ENCODE measurements around the gene KRT71.

The KRT71 gene

GRCh38 chr12:52539083-52539820 lies 13.7 kb downstream of the KRT71 start:
- DNase-seq (ENCODE audit: low read depth in 2 of 2) = no peak

DNA sequence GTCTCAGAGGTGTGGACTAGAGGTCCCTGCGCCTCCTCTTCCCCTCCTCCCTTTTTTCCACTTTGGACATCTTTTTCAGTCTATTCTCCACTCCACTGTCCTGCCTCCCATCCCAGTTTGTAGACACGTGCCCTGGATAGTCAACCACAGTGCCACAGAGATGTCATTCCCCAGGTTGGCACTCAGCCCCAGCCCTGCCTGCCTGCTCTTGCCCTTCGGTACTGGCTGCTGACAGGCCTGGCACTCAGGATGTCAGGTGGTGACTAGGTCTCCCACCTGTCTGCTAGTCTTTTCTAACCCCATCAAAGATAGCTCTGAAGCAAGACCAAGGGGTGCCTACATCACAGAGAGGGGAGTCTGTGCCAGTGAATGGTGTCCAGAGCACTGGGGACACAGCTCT lies 15.8 kb downstream of the KRT71 start:
- no peak for DNase-seq (ENCODE audit: low read depth in 2 of 2)

DNA sequence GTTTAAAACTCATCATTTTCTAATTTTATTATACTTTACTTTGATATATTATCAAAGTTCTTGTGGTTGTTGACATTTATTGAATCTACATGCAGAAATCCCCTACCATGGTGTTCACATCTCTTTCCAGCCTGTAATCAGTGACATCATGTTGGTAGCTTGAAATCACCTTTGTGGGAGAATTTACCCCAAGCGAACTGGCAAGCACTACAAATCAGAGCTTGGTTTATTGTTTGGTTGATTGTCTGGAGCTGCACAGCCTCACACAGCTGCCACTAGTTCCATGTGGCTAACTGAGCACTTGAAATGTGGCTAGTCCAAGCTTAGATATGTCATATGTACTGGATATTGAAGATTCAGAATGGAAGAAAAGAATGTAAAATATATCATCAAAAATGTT lies 17.4 kb downstream of the KRT71 start:
- no peak for DNase-seq (ENCODE audit: low read depth in 2 of 2)

GRCh38 chr12:52534482-52534881 lies 18.5 kb downstream of the KRT71 start:
- DNase-seq (ENCODE audit: low read depth in 2 of 2) = no peak

DNA sequence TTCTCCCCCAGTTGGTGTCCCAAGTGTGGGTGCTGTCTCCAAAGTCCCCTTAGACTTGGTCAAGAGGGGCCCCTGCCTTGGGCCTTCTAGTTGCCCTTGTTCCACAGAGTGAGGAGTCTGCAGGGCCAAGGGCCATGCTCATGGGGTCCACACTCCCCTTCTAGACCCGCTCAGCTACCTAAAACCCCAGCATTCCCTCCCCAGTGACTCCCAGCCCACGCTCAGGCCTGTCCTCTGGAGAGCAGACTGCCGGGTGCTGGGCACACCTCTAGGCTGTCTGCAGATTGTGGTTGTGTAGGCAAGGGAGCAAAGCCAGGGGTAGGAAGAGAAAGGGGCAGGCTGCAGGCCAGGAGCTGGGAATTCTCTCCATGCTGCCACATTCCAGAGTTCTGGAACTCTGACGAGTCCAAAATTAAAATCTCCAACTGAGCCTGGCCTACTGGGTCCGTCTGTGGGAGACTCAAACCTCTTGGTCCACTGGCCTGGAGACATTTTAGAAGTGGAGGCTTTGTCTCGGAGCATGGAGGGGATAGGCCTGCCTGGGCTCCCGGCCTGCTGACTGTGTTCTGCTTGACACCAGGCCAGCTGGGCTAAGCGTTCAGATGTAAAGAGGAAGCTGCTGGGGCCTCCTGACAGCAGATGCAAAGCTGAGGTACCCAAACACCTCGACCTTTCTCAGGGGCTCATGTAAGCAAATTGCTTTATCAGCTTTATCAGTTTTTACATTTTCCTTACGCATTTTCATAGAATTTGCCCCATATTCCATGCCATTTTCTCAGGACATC lies 19.1 kb downstream of the KRT71 start:
- no peak for DNase-seq (ENCODE audit: low read depth in 2 of 2)

DNA sequence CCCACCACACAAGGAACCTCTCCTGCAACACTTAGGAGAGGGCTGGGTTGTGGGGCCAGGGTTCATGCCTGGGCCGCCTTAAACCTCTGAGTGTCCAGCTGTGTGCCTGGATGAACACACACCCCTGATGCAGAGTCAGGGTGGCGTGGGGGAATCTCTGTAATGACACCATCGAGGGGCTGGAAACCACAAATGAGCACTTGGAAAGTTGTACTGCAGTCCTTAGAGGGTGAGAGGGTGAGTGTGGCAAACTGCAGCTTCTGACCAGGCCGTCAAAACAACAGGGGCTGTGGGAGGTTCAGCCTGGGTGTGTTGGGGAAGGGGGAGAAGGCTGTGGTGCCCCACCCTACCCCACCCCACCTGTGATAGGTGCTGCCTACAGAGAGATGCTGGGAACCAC lies 20.3 kb downstream of the KRT71 start:
- DNase-seq (ENCODE audit: low read depth in 2 of 2) = no peak

GRCh38 chr12:52531566-52532300 lies 21.2 kb downstream of the KRT71 start:
- no peak for DNase-seq (ENCODE audit: low read depth in 2 of 2)

DNA sequence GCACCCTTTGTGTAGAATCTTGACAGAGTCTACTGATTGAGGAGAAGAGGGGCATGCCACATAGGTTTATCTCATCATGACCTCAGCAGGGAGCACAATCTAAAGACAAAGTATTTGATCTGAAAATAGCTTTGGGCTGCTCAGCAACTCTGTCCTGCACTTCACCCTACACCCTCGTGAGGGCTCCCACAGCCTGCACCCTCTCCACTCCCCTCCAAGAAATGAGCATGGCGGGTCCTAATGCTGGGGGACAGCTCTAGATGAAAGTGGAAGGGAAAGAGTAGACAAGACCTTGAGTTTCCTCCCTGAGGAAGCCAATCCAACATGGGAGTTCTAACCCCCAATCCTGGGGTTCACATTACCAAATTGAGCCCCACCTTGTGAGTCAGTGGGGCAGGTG lies 22.0 kb downstream of the KRT71 start:
- DNase-seq (ENCODE audit: low read depth in 2 of 2) = no peak

GRCh38 chr12:52530366-52530765 lies 22.6 kb downstream of the KRT71 start:
- no peak for DNase-seq (ENCODE audit: low read depth in 2 of 2)

GRCh38 chr12:52529846-52530245 lies 23.1 kb downstream of the KRT71 start:
- no peak for DNase-seq (ENCODE audit: low read depth in 2 of 2)

GRCh38 chr12:52529417-52529816 lies 23.5 kb downstream of the KRT71 start:
- DNase-seq (ENCODE audit: low read depth in 2 of 2) = no peak

DNA sequence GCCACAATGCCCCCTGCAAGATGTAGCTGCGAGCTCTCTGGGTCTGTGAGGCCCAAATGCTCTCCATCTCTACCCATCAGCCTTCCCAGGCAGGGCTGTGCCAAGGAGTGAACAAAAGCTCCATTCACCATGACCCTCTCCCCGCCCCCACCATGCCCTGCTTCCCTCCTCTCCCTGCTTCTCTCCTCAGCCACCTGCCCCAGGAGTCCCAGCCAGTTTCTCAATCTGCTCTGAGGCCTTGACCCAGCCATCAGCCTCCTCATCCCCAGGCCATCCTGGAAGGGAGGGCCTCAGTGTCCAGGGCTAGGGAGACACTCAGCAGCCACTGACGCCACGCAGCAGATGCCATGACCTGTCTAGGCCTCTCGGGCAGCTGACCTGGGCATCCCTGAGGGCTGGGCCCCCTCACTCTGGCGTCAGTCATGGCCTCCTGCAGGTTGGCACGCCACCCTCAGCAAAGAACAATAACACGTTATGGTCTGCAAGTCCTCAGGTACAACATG lies 24.3 kb downstream of the KRT71 start:
- no peak for DNase-seq (ENCODE audit: low read depth in 2 of 2)

DNA sequence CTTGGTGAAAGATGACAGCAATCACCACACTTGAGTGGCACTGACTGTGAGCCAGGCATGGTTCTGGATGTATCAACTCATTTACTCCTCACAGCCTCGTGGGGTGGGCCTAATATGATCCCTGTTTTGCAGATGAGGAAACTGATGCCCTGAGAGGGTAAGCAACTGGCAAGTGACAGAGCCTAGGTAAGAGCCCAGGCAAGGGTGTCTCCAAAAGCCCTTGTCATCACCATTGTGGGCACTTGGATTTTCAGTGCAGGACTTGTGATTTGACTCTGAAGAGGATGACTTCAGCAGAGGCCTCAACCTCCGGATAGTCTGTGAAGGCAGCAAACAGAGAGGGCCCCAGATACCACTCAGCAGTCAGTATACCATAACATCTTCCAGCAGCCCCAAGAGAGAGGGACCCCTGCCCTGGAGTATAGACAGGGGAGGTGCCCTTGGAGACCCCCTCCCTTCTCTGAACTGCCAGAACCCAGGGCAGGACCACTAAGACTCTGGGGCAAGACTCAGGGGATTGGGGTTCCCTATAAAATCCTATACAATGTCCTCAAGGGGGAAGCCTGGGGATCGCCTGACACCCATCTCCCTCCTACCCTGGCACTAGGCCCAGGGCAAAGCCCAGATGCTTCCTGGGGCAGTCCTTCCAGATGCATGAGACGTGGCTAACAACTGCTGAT lies 25.7 kb downstream of the KRT71 start:
- no peak for DNase-seq (ENCODE audit: low read depth in 2 of 2)

DNA sequence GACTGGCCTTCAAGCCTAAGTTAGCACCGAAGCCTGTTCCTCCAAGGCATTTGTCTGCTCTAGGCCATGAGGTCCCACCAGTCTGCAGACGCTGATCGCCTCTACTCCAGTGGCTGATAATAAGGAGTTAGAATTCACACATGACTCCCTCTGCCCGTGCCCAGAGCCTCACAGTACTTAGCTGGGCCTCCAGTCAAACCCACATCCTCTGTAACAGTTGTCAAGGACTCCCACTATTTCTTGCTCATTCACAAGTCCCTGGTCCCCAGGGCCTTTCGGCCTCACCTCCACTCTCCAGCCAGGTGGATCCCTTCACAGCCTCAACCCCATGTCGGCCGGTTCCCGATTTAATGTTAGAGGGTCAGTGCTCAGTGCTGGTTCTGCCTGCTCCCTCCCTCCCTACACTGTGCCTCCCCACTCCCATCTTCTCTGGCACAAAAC lies 26.4 kb downstream of the KRT71 start:
- DNase-seq (ENCODE audit: low read depth in 2 of 2) = no peak

DNA sequence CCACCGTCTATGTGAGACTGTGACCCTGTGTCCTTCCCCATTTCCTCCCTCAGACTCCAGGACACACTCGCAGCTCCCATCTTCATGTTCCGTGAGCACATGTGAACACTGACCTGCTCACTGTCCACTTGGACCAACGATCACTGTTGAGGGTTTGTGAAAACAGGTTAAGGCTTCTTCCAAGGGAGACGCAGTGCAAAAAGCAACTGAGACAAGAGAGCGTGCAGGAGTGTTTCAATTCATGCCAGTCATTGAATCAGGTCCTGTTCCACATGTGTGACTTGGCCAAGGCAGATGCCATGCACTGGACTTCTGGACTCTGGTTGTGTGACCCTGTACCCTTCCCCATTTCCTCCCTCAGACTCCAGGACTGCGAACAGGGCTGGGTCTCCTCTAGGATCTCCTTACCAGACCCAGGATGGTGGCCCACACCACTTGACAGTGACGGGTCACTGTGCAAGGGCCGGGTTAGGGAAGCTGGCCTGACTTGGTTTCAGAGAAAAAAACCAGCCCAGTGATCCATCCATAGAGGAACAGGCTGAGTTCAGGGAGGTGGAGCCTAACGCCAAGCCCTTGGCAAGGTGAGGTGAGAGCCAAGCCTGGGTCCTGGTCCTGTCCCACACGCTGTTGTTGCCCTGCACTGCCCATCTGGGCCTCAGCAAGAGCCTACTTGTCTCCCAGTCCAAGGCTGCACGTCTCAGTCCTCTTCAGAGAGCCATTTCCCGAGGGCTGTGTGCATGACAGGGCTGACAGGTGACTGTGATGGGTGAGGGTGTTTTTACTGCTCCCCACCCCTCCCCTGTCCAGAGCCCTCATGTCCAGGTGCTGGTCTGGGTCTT lies 27.1 kb downstream of the KRT71 start:
- DNase-seq (ENCODE audit: low read depth in 2 of 2) = no peak

DNA sequence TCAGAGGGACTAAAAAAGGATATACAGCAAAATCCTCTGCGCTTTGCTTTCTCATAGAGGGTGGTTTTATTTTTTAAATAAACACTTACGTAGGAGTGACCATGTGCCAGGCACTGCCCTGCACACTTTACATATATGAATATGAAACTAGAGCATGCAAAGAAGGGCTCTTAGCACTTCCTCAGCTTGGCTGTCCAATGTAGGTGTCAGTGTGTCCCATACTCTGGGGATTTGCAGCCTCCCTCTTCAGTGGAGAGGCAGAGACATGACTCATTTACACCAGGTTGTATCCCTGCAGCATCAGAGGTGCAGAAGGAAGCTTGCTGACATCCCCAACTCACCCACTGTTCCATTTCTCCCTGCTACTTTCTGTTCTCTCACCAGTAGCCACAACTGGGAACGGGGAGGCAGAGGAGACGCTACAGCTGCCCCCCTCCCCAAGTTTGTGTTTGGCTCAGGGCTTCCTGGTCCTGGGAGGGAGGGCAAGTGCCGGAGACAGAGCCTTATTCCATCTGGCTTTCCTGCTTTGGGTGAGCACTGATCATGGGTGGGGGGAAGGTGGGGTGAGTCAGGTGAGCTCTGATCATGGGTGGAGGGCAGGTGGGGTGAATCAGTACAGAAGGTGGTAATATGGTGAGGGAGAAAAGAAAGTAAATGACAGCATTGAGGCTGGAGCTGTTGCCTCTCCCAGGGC lies 27.9 kb downstream of the KRT71 start:
- no peak for DNase-seq (ENCODE audit: low read depth in 2 of 2)

DNA sequence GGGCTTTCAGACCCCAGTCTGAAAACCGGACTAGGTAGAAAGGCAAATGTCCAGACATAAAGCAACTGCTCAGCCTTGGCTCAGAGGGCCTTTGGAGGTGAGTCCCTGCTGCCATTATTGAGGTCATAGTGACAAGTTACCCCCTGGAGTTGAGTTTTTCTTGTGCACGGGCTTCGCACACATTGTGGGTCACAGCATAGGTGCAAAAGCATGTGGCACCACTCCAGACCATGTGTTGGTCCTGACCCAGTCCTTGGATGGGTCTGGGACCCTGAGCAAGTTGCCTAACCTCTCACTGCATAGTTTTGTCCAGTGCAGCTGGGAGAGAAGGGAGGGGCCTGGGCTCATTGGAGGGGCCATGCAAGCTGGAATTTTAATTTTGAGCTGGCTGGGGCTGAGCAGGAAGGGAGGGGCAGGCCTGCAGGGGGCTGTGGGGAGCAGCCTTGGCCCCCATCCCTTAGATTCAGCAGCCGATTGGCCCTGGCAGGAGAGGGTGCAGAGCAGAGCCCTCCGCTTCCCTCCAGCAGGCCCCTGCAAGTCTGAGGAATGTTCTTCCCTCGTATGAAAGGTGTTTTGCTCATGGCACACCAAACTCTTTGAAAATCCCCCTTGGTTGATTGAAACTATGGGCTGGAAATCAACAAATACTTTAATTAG lies 28.6 kb downstream of the KRT71 start:
- DNase-seq (ENCODE audit: low read depth in 2 of 2) = no peak

DNA sequence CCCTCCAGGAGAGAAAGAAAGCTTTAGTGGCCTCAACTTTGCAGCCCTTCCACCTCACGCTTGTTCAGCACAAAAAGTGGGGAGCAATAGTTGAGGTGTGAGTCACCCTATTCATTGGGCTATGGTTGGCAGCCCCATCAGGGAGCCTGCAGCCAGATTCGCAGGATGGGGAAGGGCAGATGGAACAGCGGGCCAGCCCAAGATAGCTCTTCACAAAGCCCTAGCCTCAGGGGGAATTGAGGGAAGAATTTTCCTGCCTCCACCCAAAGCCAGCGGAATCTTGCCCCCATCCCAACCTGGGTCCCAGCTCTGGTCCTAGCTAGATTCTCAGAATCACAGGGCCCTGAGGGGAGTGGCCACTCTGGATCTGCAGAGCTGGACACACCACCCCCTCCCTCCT lies 29.1 kb downstream of the KRT71 start:
- no peak for DNase-seq (ENCODE audit: low read depth in 2 of 2)

- no peak for DNase-seq (ENCODE audit: low read depth in 2 of 2)
Measured at GRCh38 chr12:52522346-52523011, 30.5 kb downstream of the KRT71 start.

Measured in stimulated activated CD8-positive, alpha-beta memory T cell treated with anti-CD3 and anti-CD28 coated beads, Interleukin-7, amount 100 ng/mL, for 4 hours (primary cell).